DND-41 (cell line): ENCODE results near the gene NTMT1.

ENCODE experiments used
- ATAC-seq: fragments of 200-7000 bp; cut with Tn5 transposase; 3 replicates; pipeline ENCODE4 v1.9.1; 2021; ENCODE audit warnings: low read depth; ENCODE audit not compliant: insufficient read depth
- DNase-seq: peaks from one replicate; pipeline ENCODE4 v3.0.0-alpha.2; 2020
- H2AFZ ChIP-seq: 2 replicates; pipeline ENCODE4 v1.6.0; 2012; ENCODE audit warnings: low read depth, low read length
- H3K27ac ChIP-seq: 2 replicates; pipeline ENCODE4 v1.5.1; 2012; ENCODE audit warnings: low read length, inconsistent platforms
- H3K27me3 ChIP-seq: fragments of 200-600 bp; sonication (generic); 2 replicates; pipeline ENCODE4 v1.6.0; 2012; ENCODE audit warnings: low read length, mild to moderate bottlenecking, inconsistent platforms; ENCODE audit not compliant: insufficient read depth, poor library complexity
- H3K36me3 ChIP-seq: 2 replicates; pipeline ENCODE4 v1.5.1; 2012; ENCODE audit warnings: low read length, inconsistent platforms; ENCODE audit not compliant: insufficient read depth
- H3K4me1 ChIP-seq: 2 replicates; pipeline ENCODE4 v1.5.1; 2012; ENCODE audit warnings: mild to moderate bottlenecking, low read length; ENCODE audit not compliant: insufficient read depth
- H3K4me2 ChIP-seq: 2 replicates; pipeline ENCODE4 v1.6.0; 2012; ENCODE audit warnings: mild to moderate bottlenecking, moderate library complexity, low read length, inconsistent platforms; ENCODE audit not compliant: insufficient read depth
- H3K4me3 ChIP-seq, 2 experiments: fragments of 200-600 bp in 1 of 2; shearing (Covaris generic) in 1 of 2; 2 replicates each; pipeline ENCODE4 v1.5.1; 2012 to 2016; ENCODE audit warnings: inconsistent platforms in 2 of 2, low read length in 2 of 2, mild to moderate bottlenecking in 2 of 2, low read depth in 1 of 2, moderate library complexity in 1 of 2
- H3K79me2 ChIP-seq: 2 replicates; pipeline ENCODE4 v1.6.0; 2012; ENCODE audit warnings: low read length, inconsistent platforms; ENCODE audit not compliant: insufficient read depth
- H3K9ac ChIP-seq: 2 replicates; pipeline ENCODE4 v1.6.0; 2012; ENCODE audit warnings: low read depth, mild to moderate bottlenecking, inconsistent platforms, low read length, moderate library complexity
- H3K9me3 ChIP-seq: 2 replicates; pipeline ENCODE4 v1.5.1; 2012; ENCODE audit warnings: low read length, moderate library complexity, mild to moderate bottlenecking, inconsistent platforms; ENCODE audit not compliant: insufficient read depth, severe bottlenecking
- H4K20me1 ChIP-seq: 2 replicates; pipeline ENCODE4 v1.6.0; 2012; ENCODE audit warnings: low read length; ENCODE audit not compliant: insufficient read depth
- EZH2 ChIP-seq: IDR thresholded peaks from 3 replicates; pipeline ENCODE4 v1.6.1; 2012; ENCODE audit warnings: borderline replicate concordance, low read depth, mild to moderate bottlenecking, moderate library complexity, low read length, inconsistent platforms; ENCODE audit not compliant: severe bottlenecking
- TF ChIP-seq, protein P1 (sequence below): IDR thresholded peaks from 2 replicates; pipeline ENCODE4 v1.5.1; 2012; ENCODE audit warnings: borderline replicate concordance, low read length, moderate library complexity, mild to moderate bottlenecking; ENCODE audit not compliant: poor library complexity, severe bottlenecking; ENCODE audit errors: extremely low read depth

Gene NTMT1

GRCh38 chr9:129667378-129667777, 41.4 kb downstream of the NTMT1 start:
- Histone ChIP-seq H3K9ac (no peak overlapping the region), H3K4me2 (no peak overlapping the region), H4K20me1 (no peaks in the 10 kb centered on the region), H3K79me2 (no peaks in the 10 kb centered on the region), H3K27ac (no peak overlapping the region), H2AFZ (no peak overlapping the region), H3K27me3 (no peaks in the 10 kb centered on the region), H3K4me3 (no peak overlapping the region), H3K9me3 (no peaks in the 10 kb centered on the region), H3K36me3 (no peaks in the 10 kb centered on the region), H3K4me1 (no peaks in the 10 kb centered on the region)
- DNase-seq (no peak), ATAC-seq (no peak)
- TF ChIP-seq, protein P1, sequence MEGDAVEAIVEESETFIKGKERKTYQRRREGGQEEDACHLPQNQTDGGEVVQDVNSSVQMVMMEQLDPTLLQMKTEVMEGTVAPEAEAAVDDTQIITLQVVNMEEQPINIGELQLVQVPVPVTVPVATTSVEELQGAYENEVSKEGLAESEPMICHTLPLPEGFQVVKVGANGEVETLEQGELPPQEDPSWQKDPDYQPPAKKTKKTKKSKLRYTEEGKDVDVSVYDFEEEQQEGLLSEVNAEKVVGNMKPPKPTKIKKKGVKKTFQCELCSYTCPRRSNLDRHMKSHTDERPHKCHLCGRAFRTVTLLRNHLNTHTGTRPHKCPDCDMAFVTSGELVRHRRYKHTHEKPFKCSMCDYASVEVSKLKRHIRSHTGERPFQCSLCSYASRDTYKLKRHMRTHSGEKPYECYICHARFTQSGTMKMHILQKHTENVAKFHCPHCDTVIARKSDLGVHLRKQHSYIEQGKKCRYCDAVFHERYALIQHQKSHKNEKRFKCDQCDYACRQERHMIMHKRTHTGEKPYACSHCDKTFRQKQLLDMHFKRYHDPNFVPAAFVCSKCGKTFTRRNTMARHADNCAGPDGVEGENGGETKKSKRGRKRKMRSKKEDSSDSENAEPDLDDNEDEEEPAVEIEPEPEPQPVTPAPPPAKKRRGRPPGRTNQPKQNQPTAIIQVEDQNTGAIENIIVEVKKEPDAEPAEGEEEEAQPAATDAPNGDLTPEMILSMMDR = no peak
- no peak for TF ChIP-seq EZH2

DNA sequence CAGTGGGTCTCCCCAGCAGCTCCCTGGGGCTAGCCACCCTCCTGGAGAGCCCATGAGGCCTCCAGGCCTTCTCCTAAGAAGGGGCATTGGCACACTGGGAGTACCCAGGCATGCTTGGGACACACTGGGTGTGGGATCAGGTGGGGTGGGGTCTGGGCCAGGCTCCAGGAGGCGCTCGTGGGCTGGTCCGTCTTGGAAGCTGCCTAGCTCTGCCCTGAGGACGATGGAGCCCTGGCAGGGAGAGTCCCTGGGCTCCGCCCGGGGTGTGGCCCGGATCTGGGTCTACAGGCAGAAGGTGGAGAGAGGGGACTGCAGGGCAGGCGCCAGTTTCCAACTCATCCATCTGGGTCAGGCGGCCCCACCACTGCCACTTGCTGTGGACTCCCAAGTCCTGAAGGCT, 41.9 kb downstream of the NTMT1 start:
- DNase-seq (no peak), ATAC-seq (no peak)
- Histone ChIP-seq H3K4me2 (no peak overlapping the region), H2AFZ (no peak overlapping the region), H3K27ac (no peak overlapping the region), H3K9ac (no peak overlapping the region), H3K9me3 (no peaks in the 10 kb centered on the region), H3K4me3 (no peak overlapping the region), H3K79me2 (no peaks in the 10 kb centered on the region), H4K20me1 (no peaks in the 10 kb centered on the region), H3K27me3 (no peaks in the 10 kb centered on the region), H3K36me3 (no peaks in the 10 kb centered on the region), H3K4me1 (no peaks in the 10 kb centered on the region)
- TF ChIP-seq, protein P1 = no peak
- TF ChIP-seq EZH2 = no peak

GRCh38 chr9:129669141-129669718, 43.3 kb downstream of the NTMT1 start:
- Histone ChIP-seq H3K9ac (no peak overlapping the region), H3K4me2 (no peak overlapping the region), H3K4me1 (no peaks in the 10 kb centered on the region), H2AFZ (no peak overlapping the region), H3K79me2 (no peaks in the 10 kb centered on the region), H3K4me3 (no peak overlapping the region), H3K27ac (no peak overlapping the region), H3K36me3 (no peaks in the 10 kb centered on the region), H3K9me3 (no peaks in the 10 kb centered on the region), H3K27me3 (no peaks in the 10 kb centered on the region), H4K20me1 (no peaks in the 10 kb centered on the region)
- TF ChIP-seq, protein P1 = no peak
- no peak for TF ChIP-seq EZH2
- ATAC-seq = no peak
- no peak for DNase-seq
